NCI-H2107 treated with DMSO at 0.1 percent for 48 hours (cell line): ENCODE measurements around the gene GPRC5A.
"Not testable (repeated sequence)": the region's sequence is repeated elsewhere in the genome, so short reads cannot be mapped to it uniquely, and the experiment has no call there.

Source experiments
- DNase-seq: peaks from one replicate; lab custom pipeline; 2025; ENCODE audit not compliant: unreplicated experiment; lab: John Stamatoyannopoulos, UW

GPRC5A gene, protein sequence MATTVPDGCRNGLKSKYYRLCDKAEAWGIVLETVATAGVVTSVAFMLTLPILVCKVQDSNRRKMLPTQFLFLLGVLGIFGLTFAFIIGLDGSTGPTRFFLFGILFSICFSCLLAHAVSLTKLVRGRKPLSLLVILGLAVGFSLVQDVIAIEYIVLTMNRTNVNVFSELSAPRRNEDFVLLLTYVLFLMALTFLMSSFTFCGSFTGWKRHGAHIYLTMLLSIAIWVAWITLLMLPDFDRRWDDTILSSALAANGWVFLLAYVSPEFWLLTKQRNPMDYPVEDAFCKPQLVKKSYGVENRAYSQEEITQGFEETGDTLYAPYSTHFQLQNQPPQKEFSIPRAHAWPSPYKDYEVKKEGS

DNA sequence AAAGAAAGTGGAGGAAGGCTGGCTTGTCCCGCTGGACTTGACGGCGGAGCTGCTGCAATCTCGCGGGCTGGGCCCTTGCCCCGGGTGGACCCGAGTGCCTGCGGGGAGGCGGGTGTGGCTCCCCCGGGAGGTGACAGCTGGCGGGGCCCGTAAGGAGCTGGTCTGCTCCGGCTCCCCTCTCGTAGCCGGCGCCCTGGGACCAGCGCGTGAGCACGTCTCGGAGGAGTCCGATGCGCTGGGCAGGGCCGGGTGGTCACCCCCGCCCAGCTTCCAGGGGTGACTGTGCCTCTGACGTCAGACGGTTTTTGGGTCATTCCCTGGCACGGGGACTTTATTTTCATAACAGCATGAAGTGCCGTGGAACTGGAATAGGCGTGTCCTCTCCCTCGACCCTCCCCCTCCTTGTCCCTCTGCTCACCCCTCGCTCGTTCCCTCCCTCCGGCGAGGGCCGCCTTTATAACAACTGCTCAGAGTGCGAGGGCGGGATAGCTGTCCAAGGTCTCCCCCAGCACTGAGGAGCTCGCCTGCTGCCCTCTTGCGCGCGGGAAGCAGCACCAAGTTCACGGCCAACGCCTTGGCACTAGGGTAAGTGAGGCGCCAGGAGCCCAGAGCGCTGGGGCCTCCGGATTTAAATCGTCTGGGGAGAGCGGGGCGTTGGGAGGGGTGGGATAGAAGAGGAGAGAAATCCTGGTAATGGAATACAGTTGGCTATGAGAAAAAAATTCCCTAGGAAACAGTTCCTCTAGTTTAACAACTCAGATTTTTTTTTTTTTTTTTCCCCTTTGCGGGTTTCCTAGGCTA, at the start of gene GPRC5A:
Gene GPRC5A (plus strand): TSS at position 483 of the 801 bp plus-strand sequence. CDS start 16,688 bp downstream, outside the sequence.
- no peak for DNase-seq

DNA sequence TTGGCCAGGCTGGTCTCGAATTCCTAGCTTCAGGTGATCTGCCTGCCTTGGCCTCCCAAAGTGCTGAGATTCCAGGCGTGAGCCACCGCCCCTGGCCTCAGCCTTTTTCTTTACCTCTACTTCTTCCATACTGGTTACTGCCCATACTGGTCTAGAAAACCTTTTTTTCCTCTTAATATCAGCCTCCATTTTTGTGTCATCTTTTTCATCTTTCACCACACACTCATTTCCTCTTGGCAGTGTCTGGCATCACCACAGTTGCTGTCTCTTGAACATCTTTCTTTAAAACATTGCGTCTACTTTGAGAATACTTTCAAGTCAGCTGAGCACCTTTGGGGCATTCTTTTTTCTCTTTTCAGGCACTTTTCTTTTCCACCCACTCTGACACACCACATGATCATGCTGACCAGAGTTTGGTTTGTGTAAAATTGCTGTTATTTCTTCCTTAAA, 45.5 kb upstream of the GPRC5A start:
- DNase-seq, result no peak

DNA sequence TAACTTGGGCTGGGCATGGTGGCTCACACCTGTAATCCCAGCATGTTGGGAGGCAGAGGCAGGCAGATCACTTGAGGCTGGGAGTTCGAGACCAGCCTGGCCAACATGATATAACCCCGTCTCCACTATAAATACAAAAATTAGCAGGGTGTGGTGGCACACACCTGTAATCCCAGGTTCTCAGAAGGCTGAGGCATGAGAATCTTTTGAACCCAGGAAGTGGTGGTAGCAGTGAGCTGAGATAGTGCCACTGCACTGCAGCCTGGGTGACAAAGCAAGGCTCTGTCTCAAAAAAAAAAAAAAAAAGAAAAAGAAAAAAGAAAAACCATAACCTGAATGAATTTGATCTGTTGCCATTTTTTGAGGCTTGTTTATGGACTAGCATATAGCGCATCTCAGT, 44.6 kb upstream of the GPRC5A start:
- DNase-seq, result not testable (repeated sequence)

DNA sequence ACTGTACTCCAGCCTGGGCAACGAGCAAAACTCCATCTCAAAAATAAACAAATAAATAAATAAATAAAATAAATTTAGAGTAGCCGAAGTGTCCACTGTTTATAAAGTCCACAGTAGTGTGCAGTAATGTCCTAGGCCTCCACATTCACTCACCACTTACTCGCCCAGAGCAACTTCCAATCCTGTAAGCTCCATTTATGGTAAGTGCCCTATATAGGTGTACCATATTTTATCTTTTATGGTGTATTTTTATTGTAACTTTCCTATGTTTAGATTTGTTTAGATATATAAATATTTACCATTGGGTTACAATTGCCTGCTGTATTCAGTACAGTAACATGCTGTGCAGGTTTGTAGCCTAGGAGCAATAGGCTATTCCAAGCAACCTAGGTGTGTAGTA, 37.9 kb upstream of the GPRC5A start:
- DNase-seq, result no peak

DNA sequence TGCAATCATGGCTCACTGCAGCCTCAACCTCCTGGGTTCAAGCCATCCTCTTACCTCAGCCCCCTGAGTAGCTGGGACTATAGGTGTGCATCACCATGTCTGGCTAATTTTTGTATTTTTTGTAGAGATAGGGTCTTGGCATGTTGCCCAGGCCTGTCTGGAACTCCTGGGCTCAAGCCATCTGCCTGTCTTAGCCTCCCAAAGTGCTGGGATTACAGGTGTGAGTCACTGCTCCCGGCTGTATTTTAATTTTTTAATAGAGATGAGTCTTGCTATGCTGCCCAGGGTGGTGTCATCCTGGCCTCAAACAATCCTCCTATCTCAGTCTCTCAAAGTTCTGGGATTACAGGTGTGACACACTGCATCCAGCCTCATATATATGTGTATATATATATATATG, 31.7 kb upstream of the GPRC5A start:
- DNase-seq, result no peak

DNA sequence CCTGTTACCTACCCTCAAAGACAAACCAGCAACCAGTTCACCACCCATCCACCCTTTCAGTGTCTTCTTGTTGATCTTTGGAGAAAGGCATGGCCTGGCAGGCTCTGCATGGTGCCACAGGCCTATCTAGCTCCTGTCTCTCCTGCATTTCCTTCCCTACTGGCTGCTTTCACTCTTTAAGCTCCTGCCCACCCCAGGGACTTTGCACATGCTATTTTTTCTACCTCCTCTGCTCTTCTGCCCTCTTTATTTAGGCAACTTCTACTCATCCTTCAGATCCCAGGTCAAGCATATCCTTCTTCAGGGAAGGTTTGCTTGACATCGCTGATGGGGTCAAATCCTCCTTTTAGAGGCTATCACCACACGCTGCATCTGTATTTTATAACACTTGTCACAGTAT, 27.1 kb upstream of the GPRC5A start:
- no peak for DNase-seq

DNA sequence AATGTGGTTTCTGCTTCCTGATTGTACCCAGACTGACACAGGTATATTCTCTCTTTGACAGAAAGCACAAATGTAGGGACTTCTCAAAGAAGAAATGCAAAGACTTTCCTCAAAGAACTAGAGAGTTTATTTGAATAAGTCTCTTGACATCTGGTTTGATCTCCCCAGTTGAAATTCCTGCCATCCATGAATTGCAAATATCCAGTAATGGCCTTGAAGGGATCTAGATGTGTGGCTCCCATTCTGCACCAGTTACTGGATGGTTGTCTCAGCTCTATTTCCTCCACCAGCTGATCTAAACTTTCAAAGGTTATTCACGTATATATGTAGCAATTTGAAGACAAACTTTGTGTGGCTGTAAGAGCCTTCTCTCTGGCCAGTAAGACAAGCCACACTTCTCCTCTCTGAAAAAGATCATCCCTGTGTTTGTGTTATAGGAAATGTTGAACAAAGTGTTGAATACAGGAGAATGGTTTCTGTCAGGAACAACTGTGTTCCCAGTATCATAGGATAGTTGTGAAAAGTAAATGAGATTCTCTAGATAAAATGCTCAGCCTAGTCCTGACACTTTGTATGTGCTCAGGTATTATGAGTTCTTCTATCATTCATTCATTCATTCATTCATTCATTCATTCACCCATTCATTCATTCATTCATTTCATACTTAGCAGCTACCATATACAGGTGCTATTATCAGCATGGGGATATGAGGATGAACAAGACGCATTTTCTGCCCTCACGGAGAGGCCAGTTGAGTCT, 22.7 kb upstream of the GPRC5A start:
- DNase-seq, result no peak

DNA sequence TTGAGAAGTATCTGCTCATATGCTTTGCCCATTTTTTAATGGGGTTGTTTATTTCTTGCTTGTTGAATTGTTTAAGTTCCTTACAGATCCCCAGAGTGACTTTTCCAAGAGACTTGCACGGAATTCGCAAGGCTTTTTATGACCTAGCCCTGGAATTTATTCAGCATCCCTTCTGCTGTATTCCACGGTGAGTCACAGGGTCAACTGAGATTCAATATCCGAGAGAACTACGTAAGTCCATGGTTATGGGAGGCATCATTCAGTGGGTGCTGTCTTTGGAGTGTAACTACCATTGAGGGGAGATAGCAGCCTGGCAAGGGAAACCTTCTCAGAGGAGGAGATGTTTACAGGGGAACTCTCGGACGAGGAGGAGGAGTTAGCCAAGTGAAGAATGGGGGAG, 20.9 kb upstream of the GPRC5A start:
- no peak for DNase-seq

DNA sequence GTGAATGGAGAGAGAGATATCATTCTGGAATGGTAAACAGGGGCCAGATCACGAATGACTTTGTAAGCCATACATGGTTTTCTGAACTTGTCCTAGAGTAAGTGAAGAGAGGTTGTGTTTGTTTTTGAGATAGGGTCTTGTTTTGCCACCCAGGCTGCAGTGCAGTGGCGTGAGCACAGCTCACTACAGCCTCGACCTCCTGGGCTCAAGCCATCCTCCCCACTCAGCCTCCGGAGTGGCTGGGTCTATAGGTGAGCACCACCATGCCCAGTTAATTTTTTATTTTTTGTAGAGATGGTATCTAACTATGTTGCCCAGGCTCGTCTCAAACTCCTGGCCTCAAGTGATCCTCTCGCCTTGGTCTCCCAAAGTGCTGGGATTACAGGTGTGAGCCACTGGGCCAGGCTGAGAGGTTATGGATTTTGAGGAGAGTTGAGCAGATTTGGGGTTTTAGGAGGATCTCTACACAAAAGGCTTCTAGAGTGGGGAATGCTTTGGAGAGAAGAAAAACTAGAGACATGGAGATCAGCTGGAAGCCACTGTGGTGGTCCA, 19.7 kb upstream of the GPRC5A start:
- DNase-seq, result no peak

DNA sequence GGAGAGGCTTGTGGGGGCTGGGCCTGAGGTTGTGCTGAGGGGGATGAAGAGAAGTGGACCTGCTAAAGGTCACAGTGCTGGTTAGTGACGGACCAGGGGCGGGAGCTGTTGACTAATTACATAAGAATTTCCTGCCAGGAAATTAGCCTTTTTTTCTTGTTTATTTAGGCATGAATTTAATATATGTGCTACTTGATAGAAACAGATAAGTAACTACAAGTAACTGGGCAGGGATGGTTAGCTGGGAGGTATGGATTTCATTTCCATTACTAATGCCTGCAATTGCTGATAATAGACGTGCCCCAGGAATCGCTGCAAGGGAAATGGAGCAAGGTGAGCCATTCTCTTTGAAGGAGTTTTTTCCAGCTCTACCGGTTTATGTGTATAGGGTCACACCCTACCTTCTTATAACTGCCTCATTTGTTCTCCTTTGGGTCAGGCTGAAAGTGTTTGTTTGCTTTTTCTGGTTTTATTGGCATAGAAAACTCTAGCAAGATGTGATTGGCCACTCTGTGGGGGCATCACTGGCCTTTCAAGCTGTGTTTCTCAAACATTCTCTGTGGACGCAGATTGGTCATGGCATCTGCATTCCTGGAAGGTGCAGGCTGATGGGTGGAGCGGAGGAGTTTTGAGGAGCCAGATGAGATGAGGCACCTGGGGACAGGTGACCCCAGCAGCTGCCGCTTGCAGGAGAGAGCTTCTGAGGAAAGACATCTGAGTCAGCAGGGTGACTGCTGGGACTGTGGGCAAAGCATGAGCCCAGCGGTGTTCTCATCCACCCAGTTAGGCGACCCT, 19.0 kb upstream of the GPRC5A start:
- no peak for DNase-seq

DNA sequence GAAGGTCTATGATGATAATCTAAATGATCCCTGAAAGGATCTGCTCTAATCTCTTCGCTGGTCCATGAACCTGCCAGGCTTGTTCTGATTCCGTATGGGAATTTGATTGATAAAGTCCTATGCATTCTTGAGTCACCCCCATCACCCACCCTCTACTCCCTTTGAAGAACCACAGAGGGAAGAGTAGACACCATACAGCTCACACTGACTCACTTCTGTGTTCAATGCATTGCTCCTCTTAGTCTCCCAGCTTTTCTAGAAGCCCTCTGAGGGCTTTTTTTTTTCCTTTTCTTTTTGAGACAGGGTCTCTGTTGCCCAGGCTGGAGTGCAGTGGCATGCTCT, 18.5 kb upstream of the GPRC5A start:
- DNase-seq, result no peak

DNA sequence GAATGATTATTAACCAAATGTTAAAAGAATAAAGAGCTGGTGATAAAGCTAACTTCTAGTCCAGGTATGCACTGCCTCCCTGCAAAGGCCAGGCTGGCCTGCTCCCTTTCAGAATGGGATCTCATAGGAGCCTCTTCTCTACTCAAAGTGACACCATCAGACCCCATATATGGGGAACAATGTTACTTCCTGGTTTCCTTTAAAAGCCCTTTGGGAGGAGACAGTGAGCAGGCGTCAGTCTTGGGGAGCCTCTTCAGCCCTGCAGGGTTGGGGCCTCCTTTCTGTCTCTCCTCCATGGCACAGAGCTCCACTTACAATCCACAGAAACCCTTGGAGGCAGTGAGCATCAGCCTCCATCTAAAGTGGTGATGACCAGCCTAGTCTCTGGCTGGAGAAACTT, 17.3 kb upstream of the GPRC5A start:
- DNase-seq, result no peak

DNA sequence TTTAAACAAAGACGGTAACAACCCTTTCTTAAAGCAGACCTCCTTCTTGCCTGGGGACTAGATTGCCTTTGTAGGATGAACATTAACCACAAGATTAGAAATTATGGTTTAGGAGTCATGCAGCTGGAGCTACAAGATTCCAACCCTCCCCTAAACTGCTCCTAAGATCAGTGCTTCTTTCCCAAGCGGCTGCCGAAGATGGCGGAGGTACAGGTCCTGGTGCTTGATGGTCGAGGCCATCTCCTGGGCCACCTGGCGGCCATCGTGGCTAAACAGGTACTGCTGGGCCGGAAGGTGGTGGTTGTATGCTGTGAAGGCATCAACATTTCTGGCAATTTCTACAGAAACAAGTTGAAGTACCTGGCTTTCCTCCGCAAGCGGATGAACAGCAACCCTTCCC, 16.1 kb upstream of the GPRC5A start:
- not testable (repeated sequence) for DNase-seq

DNA sequence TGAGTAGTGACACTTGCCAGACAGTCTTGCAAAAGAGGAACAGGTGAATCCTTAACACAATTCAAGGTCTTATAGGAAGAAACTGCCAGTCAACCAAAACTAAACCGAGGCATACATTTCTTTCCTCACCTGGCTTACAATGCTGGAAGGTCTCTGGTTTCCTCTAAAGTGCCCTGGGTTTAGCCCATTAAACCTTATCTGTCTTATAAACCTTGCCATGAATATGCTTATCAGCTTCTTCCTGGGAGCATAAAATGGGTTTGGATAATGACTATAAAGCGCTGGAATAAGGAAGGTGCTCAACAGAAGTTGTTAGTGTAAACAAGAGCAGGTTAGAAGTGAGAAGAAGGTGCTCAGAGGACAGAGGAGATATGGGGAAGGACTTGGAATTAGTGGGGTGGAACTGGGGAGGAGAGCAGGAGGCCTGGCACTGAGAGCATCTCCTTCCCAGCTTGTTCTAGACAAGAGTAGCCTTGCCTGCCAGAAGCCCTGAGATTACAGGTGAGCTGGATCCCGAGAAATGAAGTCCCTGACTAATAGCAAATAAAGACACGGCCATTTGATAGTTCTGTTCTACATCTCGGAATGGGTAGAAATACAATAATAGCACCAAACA, 14.1 kb upstream of the GPRC5A start:
- no peak for DNase-seq

DNA sequence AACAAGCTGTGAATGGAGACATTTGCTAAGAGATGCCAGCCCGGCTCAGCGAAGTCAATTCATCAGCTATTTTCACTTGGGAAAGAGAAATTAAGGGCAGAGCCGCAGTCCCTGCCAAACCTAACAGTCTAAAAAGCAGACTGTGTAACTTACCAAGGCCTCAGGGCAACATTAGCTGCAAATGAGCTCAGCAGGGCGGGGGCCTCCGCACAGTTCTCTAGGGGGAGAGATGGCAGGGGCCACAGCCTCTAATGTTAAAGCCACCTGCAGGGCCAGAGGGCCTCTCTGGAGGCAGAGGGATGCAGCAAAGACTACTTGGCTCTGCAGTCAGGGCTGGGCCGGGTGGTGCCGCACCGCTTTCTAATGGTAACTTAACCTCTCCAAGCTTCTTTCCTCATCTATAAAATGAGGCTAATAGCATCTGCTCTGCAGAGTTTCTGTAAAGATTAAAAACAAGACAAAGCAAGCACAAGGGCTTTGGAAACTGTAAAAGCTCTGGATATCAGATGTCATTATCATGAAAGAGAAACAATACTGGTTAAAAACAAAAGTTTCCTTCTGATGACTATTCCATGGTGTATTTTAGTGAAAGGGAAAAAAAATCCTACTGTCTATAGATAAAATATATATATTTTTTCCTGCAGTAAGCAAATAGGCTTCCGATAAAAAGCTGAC, 13.4 kb upstream of the GPRC5A start:
- DNase-seq, result no peak

DNA sequence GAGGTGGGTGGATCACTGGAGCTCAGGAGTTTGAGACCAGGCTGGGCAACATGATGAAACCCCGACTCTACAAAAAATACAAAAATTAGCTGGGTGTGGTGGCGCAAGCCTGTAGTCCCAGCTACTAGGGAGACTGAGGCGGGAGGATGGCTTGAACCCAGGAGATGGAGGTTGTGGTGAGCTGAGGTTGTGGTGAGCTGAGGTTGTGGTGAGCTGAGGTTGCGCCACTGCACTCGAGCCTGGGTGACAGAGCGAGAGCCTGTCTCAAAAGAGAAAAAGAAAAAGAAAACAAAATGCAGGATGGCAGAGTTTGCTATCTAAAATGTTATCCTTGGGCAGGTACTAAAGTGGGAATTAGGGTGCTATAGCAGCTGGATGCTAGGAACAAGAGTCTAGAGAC, 10.8 kb upstream of the GPRC5A start:
- no peak for DNase-seq

DNA sequence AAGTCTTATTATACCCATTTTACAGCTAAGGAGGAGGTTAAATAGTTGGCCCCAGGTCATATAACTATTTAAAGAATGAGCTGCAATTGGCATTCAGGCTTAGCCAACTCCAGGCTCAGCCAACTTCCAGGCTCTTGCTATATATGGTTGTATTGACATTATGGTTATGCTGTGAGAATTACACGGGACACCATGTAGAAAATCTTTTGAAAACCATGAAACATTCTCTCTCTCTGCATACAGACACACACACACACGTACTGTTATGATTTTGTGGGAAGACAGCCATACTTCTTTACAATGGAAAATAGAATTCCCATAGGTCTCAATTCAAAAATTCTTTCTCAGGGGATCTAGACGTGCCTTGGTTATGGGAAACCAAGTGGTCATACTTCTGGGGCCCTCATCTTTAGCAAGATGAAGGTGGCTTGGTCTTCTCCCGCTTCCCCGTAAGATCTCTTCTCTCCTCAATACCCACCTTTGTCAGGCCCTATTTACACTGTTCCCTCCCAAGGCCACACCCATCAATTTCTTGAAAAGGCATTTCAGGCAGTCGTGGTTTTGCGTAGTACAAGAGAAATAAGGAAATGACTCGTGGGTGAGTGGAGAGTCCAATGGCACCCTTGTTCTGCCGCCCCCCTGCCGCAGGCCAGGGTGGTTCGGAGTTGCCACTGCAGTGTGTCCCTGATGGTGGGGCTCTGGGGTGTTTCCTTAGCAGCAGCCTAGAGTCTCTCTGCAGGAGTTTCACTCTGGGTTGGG, 10.0 kb upstream of the GPRC5A start:
- no peak for DNase-seq

DNA sequence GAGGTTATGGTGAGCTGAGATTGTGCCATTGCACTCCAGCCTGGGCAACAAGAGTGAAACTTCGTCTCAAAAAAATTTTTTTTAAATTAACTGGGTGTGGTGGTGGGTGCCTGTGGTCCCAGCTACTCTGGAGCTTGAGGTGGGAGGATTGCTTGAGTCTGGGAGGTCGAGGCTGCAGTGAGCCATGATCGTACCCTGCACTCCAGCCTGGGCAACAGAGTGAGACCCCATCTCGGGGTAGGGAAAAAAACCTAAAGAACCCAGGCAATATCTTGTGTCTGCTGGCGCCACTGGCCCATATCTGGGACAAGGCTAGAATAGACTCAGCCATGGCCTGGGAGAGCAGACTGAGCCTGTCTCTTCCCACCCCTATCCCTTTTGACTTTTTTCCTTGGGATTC, 9.1 kb upstream of the GPRC5A start:
- DNase-seq, result no peak
